ENCODE results near the gene PXK.

GRCh38 chr3:58325525-58325992 lies 7.1 kb upstream of the PXK start:
- TF ChIP-seq POLR2A (IDR thresholded peaks at IDR 0.05): no peak
- TF ChIP-seq, protein P1, sequence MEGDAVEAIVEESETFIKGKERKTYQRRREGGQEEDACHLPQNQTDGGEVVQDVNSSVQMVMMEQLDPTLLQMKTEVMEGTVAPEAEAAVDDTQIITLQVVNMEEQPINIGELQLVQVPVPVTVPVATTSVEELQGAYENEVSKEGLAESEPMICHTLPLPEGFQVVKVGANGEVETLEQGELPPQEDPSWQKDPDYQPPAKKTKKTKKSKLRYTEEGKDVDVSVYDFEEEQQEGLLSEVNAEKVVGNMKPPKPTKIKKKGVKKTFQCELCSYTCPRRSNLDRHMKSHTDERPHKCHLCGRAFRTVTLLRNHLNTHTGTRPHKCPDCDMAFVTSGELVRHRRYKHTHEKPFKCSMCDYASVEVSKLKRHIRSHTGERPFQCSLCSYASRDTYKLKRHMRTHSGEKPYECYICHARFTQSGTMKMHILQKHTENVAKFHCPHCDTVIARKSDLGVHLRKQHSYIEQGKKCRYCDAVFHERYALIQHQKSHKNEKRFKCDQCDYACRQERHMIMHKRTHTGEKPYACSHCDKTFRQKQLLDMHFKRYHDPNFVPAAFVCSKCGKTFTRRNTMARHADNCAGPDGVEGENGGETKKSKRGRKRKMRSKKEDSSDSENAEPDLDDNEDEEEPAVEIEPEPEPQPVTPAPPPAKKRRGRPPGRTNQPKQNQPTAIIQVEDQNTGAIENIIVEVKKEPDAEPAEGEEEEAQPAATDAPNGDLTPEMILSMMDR (IDR thresholded peaks at IDR 0.05): no peak
